Bronchial epithelial cell (primary cell): ENCODE results near the gene LYRM4. TPM values are rescaled to one million over a fixed set of nuclear protein-coding genes. Genes with fewer than 3 reads are reported as not detected.

Experiments used
- DNase-seq: peaks from one replicate; pipeline ENCODE4 v3.0.0-alpha.2; 2010; ENCODE audit warnings: low read depth
- FAIRE-seq: peaks from 2 replicates; lab custom pipeline; 2011; peaks lifted over from hg19 to GRCh38; lab: Jason Lieb, UNC
- H3K27me3 ChIP-seq: 2 replicates; pipeline ENCODE4 v1.5.1; 2011; ENCODE audit warnings: low read length; ENCODE audit not compliant: control insufficient read depth, insufficient read depth
- H3K36me3 ChIP-seq: 2 replicates; pipeline ENCODE4 v1.5.1; 2011; ENCODE audit warnings: low read length; ENCODE audit not compliant: control insufficient read depth, insufficient read depth
- H3K4me3 ChIP-seq: 2 replicates; pipeline ENCODE4 v1.5.1; 2011; ENCODE audit warnings: mild to moderate bottlenecking, low read depth, low read length, control low read depth
- total RNA-seq: library from RNA; depleted of rRNA; stranded (reverse); fragments of >200 nt; gene quantifications from 2 replicates; pipeline ENCODE4 v1.2.1, GENCODE V29; 2014
- TF ChIP-seq, protein P1 (sequence below): IDR thresholded peaks from 2 replicates; pipeline ENCODE4 v1.5.1; 2011; ENCODE audit warnings: mild to moderate bottlenecking, moderate library complexity, low read length, control low read depth, inconsistent platforms; ENCODE audit not compliant: insufficient read depth, severe bottlenecking

Gene LYRM4
- total RNA-seq, 1 donor from 2014 or later = 15.3 TPM

DNA sequence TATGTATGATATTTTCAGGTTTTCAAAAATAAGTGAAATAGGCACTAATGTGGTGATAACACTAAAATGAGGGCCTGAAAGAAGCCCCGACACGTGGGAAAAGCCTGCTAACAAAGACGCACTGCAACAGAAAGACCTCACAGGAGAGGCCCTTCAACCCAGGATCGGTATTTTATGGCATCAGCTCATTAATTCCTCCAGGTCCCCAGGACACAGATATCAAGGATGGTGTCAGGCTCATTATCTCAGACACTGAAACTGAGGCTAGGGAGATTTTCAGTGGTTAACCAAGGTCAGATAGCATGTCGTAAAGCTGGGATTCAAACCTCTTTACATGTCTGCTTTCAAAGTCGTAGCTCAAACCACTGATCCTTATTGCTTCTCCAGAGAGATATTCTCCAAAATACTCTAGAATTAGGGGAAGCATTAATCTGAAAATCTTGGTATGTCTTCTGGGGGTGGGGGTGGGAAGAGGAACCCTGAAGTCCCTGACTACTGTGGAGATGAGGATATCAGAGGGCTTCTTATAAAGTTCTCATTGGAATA lies 111.5 kb downstream of the LYRM4 start:
- DNase-seq (no peak), FAIRE-seq (no peak)
- Histone ChIP-seq H3K36me3 (no peaks in the 10 kb centered on the region), H3K4me3 (no peak overlapping the region), H3K27me3 (no peaks in the 10 kb centered on the region)
- TF ChIP-seq, protein P1, sequence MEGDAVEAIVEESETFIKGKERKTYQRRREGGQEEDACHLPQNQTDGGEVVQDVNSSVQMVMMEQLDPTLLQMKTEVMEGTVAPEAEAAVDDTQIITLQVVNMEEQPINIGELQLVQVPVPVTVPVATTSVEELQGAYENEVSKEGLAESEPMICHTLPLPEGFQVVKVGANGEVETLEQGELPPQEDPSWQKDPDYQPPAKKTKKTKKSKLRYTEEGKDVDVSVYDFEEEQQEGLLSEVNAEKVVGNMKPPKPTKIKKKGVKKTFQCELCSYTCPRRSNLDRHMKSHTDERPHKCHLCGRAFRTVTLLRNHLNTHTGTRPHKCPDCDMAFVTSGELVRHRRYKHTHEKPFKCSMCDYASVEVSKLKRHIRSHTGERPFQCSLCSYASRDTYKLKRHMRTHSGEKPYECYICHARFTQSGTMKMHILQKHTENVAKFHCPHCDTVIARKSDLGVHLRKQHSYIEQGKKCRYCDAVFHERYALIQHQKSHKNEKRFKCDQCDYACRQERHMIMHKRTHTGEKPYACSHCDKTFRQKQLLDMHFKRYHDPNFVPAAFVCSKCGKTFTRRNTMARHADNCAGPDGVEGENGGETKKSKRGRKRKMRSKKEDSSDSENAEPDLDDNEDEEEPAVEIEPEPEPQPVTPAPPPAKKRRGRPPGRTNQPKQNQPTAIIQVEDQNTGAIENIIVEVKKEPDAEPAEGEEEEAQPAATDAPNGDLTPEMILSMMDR = no peak

DNA sequence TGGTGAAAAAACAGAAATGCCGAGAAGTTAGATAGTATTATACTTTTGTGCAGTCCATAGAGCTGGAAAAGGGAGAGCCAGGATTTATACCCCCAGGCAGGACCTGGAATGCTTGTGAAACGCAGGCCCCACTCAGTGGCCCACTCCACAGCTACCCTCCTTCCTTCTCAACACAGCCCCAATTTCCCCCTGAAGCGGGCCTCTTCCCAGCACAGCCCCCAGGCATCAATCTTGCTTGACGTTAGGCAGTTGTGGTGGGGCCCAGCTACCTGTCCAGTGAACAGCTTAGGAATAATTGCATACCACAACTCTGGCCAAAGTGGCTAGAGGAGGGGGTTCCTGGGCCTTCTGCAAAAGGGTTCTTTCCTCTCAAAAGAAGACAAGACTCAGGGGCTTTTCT lies 114.4 kb downstream of the LYRM4 start:
- H3K27me3 ChIP-seq = no peaks in the 10 kb centered on the region
- no peaks in the 10 kb centered on the region for H3K36me3 ChIP-seq
- H3K4me3 ChIP-seq = no peak overlapping the region
- DNase-seq (no peak), FAIRE-seq (no peak)
- TF ChIP-seq, protein P1 = no peak

DNA sequence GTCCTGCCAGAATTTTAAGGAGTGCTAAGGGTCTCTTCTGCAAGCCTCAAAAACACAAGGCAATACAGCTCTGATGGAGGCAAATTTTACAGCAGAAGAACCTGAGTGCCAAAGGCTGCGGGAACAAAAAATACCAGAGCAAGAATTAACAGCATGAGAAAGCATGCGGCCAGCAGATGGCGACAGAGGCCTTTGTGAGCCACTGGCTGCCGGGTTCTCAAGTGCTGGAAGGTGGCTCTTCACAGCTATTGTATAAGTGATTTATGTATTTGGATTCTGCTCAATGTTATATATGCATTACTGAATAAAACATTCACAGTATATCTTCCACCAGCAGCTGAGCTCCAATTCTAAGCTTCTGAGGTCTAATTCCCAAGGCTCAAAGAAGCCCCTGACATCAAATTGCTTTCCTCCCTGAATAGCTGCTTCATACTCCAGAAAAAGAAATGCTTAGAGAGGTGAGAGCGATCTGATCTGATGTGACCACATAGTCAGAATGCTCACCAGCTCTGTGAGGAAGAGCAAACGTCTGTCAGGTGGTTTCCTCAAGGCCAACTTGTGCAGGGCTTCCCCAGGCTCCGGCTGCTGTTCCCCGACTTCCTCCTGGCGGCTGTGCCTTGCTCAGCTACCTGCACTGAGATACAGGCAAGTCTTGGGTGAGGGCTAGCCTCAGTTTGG lies 117.0 kb downstream of the LYRM4 start:
- FAIRE-seq = no peak
- peak; percentile 62 for DNase-seq
- Histone ChIP-seq H3K27me3 (no peaks in the 10 kb centered on the region), H3K4me3 (no peak overlapping the region), H3K36me3 (no peaks in the 10 kb centered on the region)
- TF ChIP-seq, protein P1 = peak; percentile 84

DNA sequence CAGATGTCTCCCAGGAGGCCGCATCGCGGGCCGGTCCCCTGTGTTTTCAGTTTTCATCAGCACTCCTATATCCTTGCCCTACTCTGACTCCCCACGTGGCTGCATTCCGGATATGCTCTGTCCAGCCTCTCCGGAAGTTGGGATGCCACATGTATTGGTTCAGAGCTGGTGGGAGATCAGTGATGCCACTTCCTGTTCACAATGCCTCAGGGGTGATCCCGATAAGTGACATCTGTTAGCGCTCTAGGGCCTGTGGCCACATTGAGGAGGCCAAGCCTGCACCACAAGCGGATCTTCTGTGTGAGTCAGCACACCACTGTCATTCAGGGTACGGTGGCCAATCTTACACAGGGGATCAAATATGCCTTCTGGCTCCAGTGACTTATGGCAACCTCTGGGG lies 117.8 kb downstream of the LYRM4 start:
- no peaks in the 10 kb centered on the region for H3K27me3 ChIP-seq
- no peak overlapping the region for H3K4me3 ChIP-seq
- no peak for FAIRE-seq
- TF ChIP-seq, protein P1 = no peak
- no peaks in the 10 kb centered on the region for H3K36me3 ChIP-seq
- no peak for DNase-seq

DNA sequence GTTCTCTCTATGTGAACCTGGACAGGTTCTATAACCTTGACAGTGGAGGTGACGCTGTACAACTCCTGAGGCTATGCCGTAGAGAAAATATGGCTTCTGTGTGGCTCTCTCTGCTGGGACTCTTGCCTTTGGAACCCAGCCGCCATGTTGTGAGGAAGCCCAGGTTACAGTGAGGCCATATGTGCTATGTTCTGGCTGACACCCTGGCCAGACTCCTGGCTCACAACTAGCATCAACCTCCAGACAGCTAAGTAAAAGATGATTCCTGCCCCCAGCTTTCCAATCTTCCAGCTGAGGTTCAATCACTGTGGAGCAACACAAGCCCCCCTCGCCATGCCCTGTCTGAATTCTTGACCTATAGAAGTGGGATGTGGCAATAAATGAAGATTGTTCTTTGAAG lies 118.6 kb downstream of the LYRM4 start:
- Histone ChIP-seq H3K4me3 (no peak overlapping the region), H3K27me3 (no peaks in the 10 kb centered on the region), H3K36me3 (no peaks in the 10 kb centered on the region)
- TF ChIP-seq, protein P1 = no peak
- no peak for FAIRE-seq
- DNase-seq = no peak
